Thyroid gland (tissue), 4 donors: ENCODE measurements around the gene PADI2.

Experiments used
- CTCF ChIP-seq, 6 experiments: fragments of 200-600 bp in 3 of 6; fragments of 450-650 bp in 3 of 6; sonication (generic) in 3 of 6; IDR thresholded peaks; one replicate each; pipeline ENCODE4 v1.5.1; 2016 to 2019; ENCODE audit warnings: antibody characterized with exemption in 6 of 6, mild to moderate bottlenecking in 2 of 6, inconsistent platforms in 1 of 6, moderate library complexity in 1 of 6
- POLR2A ChIP-seq, 2 donors: fragments of 450-650 bp; IDR thresholded peaks; one replicate each; pipeline ENCODE4 v1.6.1; 2017; ENCODE audit warnings: antibody characterized with exemption in 2 of 2, mild to moderate bottlenecking in 2 of 2, moderate library complexity in 1 of 2

- peak; percentile 91 to 94 (median 92) for TF ChIP-seq CTCF (IDR thresholded peaks at IDR 0.05)
- no peak for TF ChIP-seq POLR2A (IDR thresholded peaks at IDR 0.05)
These were observed 6.5 kb upstream of the PADI2 start for GRCh38 chr1:17125756-17126237.
